ENCODE data around the gene CCDC9. TPM values are rescaled to one million over a fixed set of nuclear protein-coding genes. Genes with fewer than 3 reads are reported as not detected.

CCDC9 gene
- total RNA-seq, 1 experiment from 2014 or later: 8.3 TPM

- H3K4me3 ChIP-seq (ENCODE audit: low read length): no peak overlapping the region
- H3K27me3 ChIP-seq (ENCODE audit: low read length): no peaks in the 10 kb centered on the region
- peak overlapping the region; percentile 62 for H3K27ac ChIP-seq (ENCODE audit: low read length)
- peak overlapping the region; percentile 49 for H2AFZ ChIP-seq (ENCODE audit: low read length)
- H3K9me3 ChIP-seq (ENCODE audit: low read length): no peaks in the 10 kb centered on the region
- peaks cover 3% of the 10 kb centered on the region; the same call in 1 of the 2 replicates for H3K4me1 ChIP-seq (ENCODE audit: insufficient read depth, low read length)
- POLR2A ChIA-PET (ENCODE audit: unreplicated experiment): no interaction called here
- DNase-seq: peak; percentile 91
- no peak overlapping the region for H3K9ac ChIP-seq (ENCODE audit: low read length)
- H4K20me1 ChIP-seq (ENCODE audit: low read length): no peaks in the 10 kb centered on the region
- CTCF ChIA-PET: interaction anchor here (1.0 kb wide), 1 partner anchor 34 kb away, joined by 5 read pairs; the partner anchor contains the start of gene DHX34
- no peaks in the 10 kb centered on the region for H3F3A ChIP-seq (ENCODE audit: low read length, unreplicated experiment)
- H3K4me2 ChIP-seq (ENCODE audit: low read length): peak overlapping the region; percentile 49; the same call in 1 of the 2 replicates
- H3K79me2 ChIP-seq (ENCODE audit: low read length): no peaks in the 10 kb centered on the region
- TF ChIP-seq, protein P1, sequence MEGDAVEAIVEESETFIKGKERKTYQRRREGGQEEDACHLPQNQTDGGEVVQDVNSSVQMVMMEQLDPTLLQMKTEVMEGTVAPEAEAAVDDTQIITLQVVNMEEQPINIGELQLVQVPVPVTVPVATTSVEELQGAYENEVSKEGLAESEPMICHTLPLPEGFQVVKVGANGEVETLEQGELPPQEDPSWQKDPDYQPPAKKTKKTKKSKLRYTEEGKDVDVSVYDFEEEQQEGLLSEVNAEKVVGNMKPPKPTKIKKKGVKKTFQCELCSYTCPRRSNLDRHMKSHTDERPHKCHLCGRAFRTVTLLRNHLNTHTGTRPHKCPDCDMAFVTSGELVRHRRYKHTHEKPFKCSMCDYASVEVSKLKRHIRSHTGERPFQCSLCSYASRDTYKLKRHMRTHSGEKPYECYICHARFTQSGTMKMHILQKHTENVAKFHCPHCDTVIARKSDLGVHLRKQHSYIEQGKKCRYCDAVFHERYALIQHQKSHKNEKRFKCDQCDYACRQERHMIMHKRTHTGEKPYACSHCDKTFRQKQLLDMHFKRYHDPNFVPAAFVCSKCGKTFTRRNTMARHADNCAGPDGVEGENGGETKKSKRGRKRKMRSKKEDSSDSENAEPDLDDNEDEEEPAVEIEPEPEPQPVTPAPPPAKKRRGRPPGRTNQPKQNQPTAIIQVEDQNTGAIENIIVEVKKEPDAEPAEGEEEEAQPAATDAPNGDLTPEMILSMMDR (conservative IDR thresholded peaks at IDR 0.05; ENCODE audit: low read depth, low read length): no peak
- no peak for TF ChIP-seq EZH2phosphoT487 (IDR thresholded peaks at IDR 0.05; ENCODE audit: borderline replicate concordance, low read length)
- no peak for TF ChIP-seq EZH2 (IDR thresholded peaks at IDR 0.05; ENCODE audit: low read length, unreplicated experiment)
- intact Hi-C loops (cut with micrococcal nuclease): no loop called here
- peak; percentile 100 for ATAC-seq
- no TSS peak for BruUV-seq (replicated peaks)
- no peaks in the 10 kb centered on the region for H3K36me3 ChIP-seq (ENCODE audit: low read depth, low read length)
- no peaks in the 10 kb centered on the region for H3K9me2 ChIP-seq (replicated peaks; ENCODE audit: low read length)
Measured at GRCh38 chr19:47315125-47315821, 58.9 kb downstream of the CCDC9 start.

DNA sequence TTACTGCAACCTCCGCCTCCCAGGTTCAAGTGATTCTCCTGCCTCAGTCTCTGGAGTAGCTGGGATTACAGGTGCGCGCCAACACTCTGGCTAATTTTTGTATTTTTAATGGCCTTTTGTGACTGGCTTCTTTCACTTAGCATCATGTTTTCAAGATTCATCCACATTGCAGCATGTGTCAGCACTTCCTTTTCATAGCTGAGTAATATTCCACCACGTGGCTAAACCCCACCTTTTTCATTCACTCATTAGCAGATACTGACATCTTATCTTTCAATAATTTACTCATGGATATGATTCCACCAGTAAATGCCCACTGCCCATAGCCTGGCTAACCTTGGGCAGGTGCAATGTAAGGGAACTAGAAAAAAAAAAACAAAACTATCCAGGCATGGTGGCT is 60.2 kb downstream of the CCDC9 start:
- Histone ChIP-seq H3F3A (ENCODE audit: low read length, unreplicated experiment) (no peaks in the 10 kb centered on the region), H3K79me2 (ENCODE audit: low read length) (no peaks in the 10 kb centered on the region), H3K9ac (ENCODE audit: low read length) (no peak overlapping the region), H3K9me3 (ENCODE audit: low read length) (no peaks in the 10 kb centered on the region), H3K27me3 (ENCODE audit: low read length) (no peaks in the 10 kb centered on the region), H2AFZ (ENCODE audit: low read length) (no peak overlapping the region), H4K20me1 (ENCODE audit: low read length) (no peaks in the 10 kb centered on the region), H3K9me2 (replicated peaks; ENCODE audit: low read length) (no peaks in the 10 kb centered on the region), H3K4me3 (ENCODE audit: low read length) (no peak overlapping the region), H3K36me3 (ENCODE audit: low read depth, low read length) (no peaks in the 10 kb centered on the region), H3K4me1 (ENCODE audit: insufficient read depth, low read length) (peaks cover 3% of the 10 kb centered on the region; the same call in 1 of the 2 replicates), H3K27ac (ENCODE audit: low read length) (no peak overlapping the region), H3K4me2 (ENCODE audit: low read length) (no peak overlapping the region)
- intact Hi-C loops (cut with micrococcal nuclease): no loop called here
- TF ChIP-seq, protein P1 (conservative IDR thresholded peaks at IDR 0.05; ENCODE audit: low read depth, low read length): no peak
- TF ChIP-seq EZH2phosphoT487 (IDR thresholded peaks at IDR 0.05; ENCODE audit: borderline replicate concordance, low read length): no peak
- no peak for TF ChIP-seq EZH2 (IDR thresholded peaks at IDR 0.05; ENCODE audit: low read length, unreplicated experiment)
- DNase-seq: no peak
- no TSS peak for BruUV-seq (replicated peaks)
- ChIA-PET CTCF (no interaction called here), POLR2A (ENCODE audit: unreplicated experiment) (interaction anchor here (0.7 kb wide), 1 partner anchor 42 kb away, joined by 37 read pairs; no protein-coding TSS in a partner anchor)
- no peak for ATAC-seq
